CD4-positive, alpha-beta T cell treated with Interferon alpha-2 for 1 hour (primary cell): ENCODE data around the gene CDIP1.

Experiments
- DNase-seq, 2 donors: peaks; one replicate each; pipeline ENCODE4 v3.0.0-alpha.2; 2020 to 2022

Gene CDIP1

GRCh38 chr16:4513086-4513860 is 25.3 kb downstream of the CDIP1 start:
- DNase-seq = no peak

GRCh38 chr16:4512473-4512872 is 26.1 kb downstream of the CDIP1 start:
- no peak for DNase-seq

- DNase-seq = no peak
Observed at GRCh38 chr16:4511441-4512082, 27.0 kb downstream of the CDIP1 start.

- DNase-seq = no peak
Observed at GRCh38 chr16:4510747-4511426, 27.7 kb downstream of the CDIP1 start.

- no peak for DNase-seq
Observed at GRCh38 chr16:4510131-4510530, 28.4 kb downstream of the CDIP1 start.

GRCh38 chr16:4509420-4509819 is 29.2 kb downstream of the CDIP1 start:
- DNase-seq = no peak

- no peak for DNase-seq
Observed at GRCh38 chr16:4508806-4509205, 29.8 kb downstream of the CDIP1 start.

- DNase-seq = no peak
Observed at GRCh38 chr16:4507588-4508345, 30.8 kb downstream of the CDIP1 start.

- DNase-seq = peak; percentile 73 to 81
Observed at GRCh38 chr16:4506450-4506849, 32.1 kb downstream of the CDIP1 start.

GRCh38 chr16:4505356-4506147 is 33.0 kb downstream of the CDIP1 start:
- peak; percentile 89 to 93 for DNase-seq

- no peak for DNase-seq
Observed at GRCh38 chr16:4501071-4501478, 37.5 kb downstream of the CDIP1 start.

- DNase-seq = no peak
Observed at GRCh38 chr16:4500272-4500671, 38.3 kb downstream of the CDIP1 start.

GRCh38 chr16:4499196-4499555 is 39.4 kb downstream of the CDIP1 start:
- DNase-seq = no peak

GRCh38 chr16:4498546-4499195 is 39.9 kb downstream of the CDIP1 start:
- DNase-seq = no peak

GRCh38 chr16:4496305-4496704 is 42.3 kb downstream of the CDIP1 start:
- DNase-seq = no peak

- no peak for DNase-seq
Observed at GRCh38 chr16:4495766-4496165, 42.8 kb downstream of the CDIP1 start.

- no peak for DNase-seq
Observed at GRCh38 chr16:4494746-4495490, 43.7 kb downstream of the CDIP1 start.

- no peak for DNase-seq
Observed at GRCh38 chr16:4491898-4492297, 46.7 kb downstream of the CDIP1 start.

GRCh38 chr16:4489030-4489429 is 49.5 kb downstream of the CDIP1 start:
- no peak for DNase-seq

- DNase-seq = peak; percentile 31 to 72
Observed at GRCh38 chr16:4488499-4488967, 50.0 kb downstream of the CDIP1 start.

- DNase-seq = peak in 1 of 2 donors; percentile 37
Observed at GRCh38 chr16:4487955-4488498, 50.5 kb downstream of the CDIP1 start.
